Measurements from ENCODE around the gene PIP5KL1. TPM values are rescaled to one million over a fixed set of nuclear protein-coding genes. Genes with fewer than 3 reads are reported as not detected.

PIP5KL1 gene
- total RNA-seq, 2 experiments from 2014 or later = 1.8 to 2.6 TPM

DNA sequence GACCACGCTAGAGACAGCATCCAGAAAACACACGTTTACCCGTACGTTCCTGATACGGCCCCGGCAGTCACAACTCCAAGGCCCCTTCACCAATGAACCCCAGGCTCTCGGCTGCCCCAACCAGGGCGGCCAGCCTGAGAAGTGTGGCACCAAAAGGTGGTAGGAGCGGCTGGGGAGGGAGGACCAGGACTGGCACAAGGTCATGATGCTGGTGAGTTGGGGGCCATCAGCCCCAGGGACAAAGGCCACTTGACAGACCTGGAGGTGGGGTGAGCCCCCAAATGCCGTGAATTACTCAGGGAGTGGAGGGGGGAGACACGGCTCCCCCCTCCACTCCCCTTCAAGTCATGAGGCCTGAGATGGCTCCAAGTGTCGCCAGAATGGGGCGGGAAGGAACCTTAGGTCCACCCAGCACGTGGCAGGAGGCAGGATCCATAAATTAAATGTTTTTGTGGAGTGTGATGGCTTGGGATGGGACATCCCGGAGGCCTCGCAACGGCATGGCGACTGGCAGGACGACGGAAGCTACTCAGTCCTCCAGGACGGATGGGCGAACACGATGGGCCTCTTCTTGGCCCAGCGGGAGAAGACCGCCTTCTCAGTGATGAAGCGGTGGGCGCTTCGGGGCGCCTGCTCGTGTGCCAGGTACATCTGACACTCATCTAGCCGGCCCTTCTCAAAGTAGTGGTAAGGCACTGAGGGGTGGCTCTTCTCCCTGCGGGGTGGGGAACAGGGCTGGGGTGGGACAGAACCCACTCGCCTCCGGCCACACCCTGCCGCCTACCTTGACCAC lies 22.5 kb downstream of the PIP5KL1 start:
- ATAC-seq (no peak), DNase-seq (no peak)
- Mint-ChIP-seq H3K27me3 (no peaks in the 10 kb centered on the region), H3K4me3 (no peak overlapping the region), H3K9me3 (ENCODE audit: low read depth) (no peaks in the 10 kb centered on the region), H3K36me3 (peaks cover 41% of the 10 kb centered on the region), H3K4me1 (peaks cover 73% of the 10 kb centered on the region), H3K27ac (peak overlapping the region; percentile 77)
- CTCF ChIA-PET = interaction anchor here (6.7 kb wide), 1 partner anchor 13 kb away, joined by 34 read pairs; no protein-coding TSS in a partner anchor

DNA sequence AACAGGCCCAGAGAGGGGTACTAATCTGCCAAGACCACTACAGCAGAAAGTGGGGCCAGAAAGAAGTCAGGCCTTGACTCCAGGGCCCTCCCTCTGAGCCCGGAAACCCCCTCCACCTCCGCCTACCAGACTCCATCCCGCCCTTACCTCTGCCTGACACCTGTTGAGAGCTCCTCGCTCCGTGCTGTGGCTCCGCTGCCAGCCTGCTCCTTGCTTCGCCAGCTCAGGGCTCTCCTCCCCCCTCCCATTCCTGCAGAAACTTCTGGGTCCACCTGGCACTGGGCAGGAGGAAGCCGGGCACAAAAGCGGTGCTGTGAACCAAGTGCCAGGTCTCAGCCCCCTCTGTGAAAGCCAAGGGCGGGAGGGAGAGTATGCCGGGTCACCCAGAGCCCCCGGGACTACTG lies 24.8 kb downstream of the PIP5KL1 start:
- no peaks in the 10 kb centered on the region for H3K9me3 Mint-ChIP-seq (ENCODE audit: low read depth)
- H3K4me3 Mint-ChIP-seq = peak overlapping the region; percentile 83
- no peaks in the 10 kb centered on the region for H3K27me3 Mint-ChIP-seq
- CTCF ChIA-PET = interaction anchor here (0.6 to 6.7 kb wide), 11 partner anchors 10 to 171 kb away, joined by 3 to 34 read pairs (median 4); partner anchors contain the start of genes CDK9 and TOR2A
- ATAC-seq (peak; percentile 42), DNase-seq (peak; percentile 81)
- H3K27ac Mint-ChIP-seq = peak overlapping the region; percentile 100
- peaks cover 60% of the 10 kb centered on the region for H3K4me1 Mint-ChIP-seq
- H3K36me3 Mint-ChIP-seq = peaks cover 25% of the 10 kb centered on the region

DNA sequence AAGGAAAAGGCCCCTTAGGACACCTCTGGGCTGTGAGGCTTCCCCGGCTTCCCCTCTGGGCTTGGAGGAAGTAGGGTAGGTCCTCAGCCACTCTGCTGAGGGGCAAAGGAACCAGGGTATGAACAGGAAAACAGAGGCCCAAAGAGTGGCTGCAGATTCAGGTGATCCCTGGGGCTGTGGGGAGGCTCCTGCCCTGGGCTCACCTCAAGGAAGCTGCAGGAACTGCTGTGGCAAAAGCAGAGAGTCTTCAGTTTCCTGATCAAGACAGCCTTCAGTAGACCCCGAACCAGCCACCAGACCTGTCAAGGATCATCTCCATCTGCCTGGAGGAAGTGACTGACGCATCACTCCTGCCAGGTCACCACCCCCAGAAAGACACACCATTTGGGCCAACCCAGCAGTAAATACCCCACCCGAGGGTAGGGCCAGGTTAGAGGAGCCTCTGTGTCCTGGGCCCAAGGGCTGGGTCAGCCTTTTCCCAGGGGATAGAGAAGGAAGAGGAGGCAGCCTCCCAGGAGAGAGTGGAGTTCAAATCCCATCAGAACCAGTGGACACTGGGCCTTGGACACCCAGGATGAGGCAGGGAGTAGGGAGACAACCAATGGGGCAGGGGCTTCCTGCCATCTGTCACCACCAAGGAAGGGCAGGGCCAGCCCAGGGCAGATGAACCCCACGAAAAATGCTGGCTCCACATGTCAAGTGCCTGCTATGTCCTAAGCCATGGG lies 25.4 kb downstream of the PIP5KL1 start:
- H3K36me3 Mint-ChIP-seq = peaks cover 23% of the 10 kb centered on the region
- CTCF ChIA-PET = interaction anchor here (0.6 to 6.7 kb wide), 15 partner anchors 8 to 170 kb away, joined by 3 to 34 read pairs (median 4); partner anchors contain the start of genes CDK9 and TOR2A
- H3K9me3 Mint-ChIP-seq (ENCODE audit: low read depth) = no peaks in the 10 kb centered on the region
- peak overlapping the region; percentile 83 for H3K4me3 Mint-ChIP-seq
- peaks cover 54% of the 10 kb centered on the region for H3K4me1 Mint-ChIP-seq
- peak overlapping the region; percentile 100 for H3K27ac Mint-ChIP-seq
- no peaks in the 10 kb centered on the region for H3K27me3 Mint-ChIP-seq
- ATAC-seq (peak; percentile 55), DNase-seq (peak; percentile 86)

GRCh38 chr9:127904561-127905003 lies 26.0 kb downstream of the PIP5KL1 start:
- H3K4me3 Mint-ChIP-seq = peak overlapping the region; percentile 83
- peaks cover 22% of the 10 kb centered on the region for H3K36me3 Mint-ChIP-seq
- CTCF ChIA-PET = interaction anchor here (0.9 to 6.7 kb wide), 11 partner anchors 8 to 172 kb away, joined by 3 to 34 read pairs (median 4); partner anchors contain the start of genes FPGS and TOR2A
- H3K4me1 Mint-ChIP-seq = peaks cover 55% of the 10 kb centered on the region
- ATAC-seq (peak; percentile 10), DNase-seq (no peak)
- H3K27ac Mint-ChIP-seq = peak overlapping the region; percentile 100
- no peaks in the 10 kb centered on the region for H3K27me3 Mint-ChIP-seq
- H3K9me3 Mint-ChIP-seq (ENCODE audit: low read depth) = no peaks in the 10 kb centered on the region

DNA sequence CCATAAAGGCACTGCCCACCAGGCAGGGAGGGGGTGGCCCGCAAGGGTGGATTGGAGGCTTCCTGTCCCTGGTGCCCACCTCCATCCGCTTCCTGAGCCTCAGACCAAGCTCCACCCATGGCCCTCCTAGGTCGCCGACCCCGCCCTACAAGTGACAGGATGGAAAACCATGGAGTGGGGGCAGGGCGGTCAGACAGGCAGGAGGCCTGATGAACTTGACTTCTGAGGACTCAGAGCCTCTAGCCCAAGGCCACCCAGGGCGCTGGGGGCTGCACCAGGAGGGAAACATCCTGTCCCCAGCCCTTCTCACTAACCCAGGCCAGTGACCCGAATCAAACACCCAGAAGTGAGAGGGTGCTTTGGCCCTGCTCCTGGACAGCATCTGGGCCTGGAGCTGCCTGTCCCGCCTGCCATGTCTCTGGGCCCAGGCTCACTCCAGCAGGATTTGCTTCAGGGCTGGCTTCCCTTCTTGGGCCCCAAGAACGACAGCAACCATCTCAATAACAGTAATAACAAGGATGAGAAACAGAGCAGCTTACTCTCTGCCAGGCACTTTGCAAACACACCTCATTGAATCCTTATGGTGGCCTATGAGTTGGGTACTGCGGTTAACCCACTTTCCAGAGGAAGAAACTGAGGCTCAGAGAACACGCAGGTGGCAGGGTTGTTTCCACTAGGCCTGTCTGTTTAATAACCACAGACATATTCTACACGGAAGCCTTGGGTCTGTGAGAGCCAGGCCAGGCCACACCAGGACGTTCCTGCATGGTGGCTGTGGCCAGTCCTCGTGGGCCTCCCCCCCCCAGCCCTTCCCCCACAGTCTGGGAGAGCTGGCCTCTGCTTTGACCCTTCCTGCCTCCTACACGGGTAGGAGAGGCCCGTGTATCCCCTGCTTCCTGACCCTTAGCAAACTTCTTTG lies 26.8 kb downstream of the PIP5KL1 start:
- Mint-ChIP-seq H3K9me3 (ENCODE audit: low read depth) (no peaks in the 10 kb centered on the region), H3K27ac (peak overlapping the region; percentile 100), H3K36me3 (peaks cover 20% of the 10 kb centered on the region), H3K27me3 (no peaks in the 10 kb centered on the region), H3K4me1 (peaks cover 54% of the 10 kb centered on the region), H3K4me3 (peak overlapping the region; percentile 83)
- DNase-seq (peak; percentile 97), ATAC-seq (peak; percentile 48)
- CTCF ChIA-PET = interaction anchor here (0.9 to 6.7 kb wide), 10 partner anchors 9 to 171 kb away, joined by 4 to 34 read pairs (median 6); partner anchors contain the start of genes FPGS, ST6GALNAC4 and TOR2A

- peaks cover 35% of the 10 kb centered on the region for H3K36me3 Mint-ChIP-seq
- no peaks in the 10 kb centered on the region for H3K9me3 Mint-ChIP-seq (ENCODE audit: low read depth)
- H3K27ac Mint-ChIP-seq = peak within 1 kb of the TSS; percentile 78
- DNase-seq (peak; percentile 79), ATAC-seq (peak; percentile 80)
- peaks cover 40% of the 10 kb centered on the region for H3K4me1 Mint-ChIP-seq
- CTCF ChIA-PET = interaction anchor here (0.6 to 2.1 kb wide), 12 partner anchors 8 to 142 kb away, joined by 3 to 7 read pairs (median 4); partner anchors contain the start of gene ST6GALNAC4
- no peaks in the 10 kb centered on the region for H3K27me3 Mint-ChIP-seq
- H3K4me3 Mint-ChIP-seq = peak within 1 kb of the TSS; percentile 80
Measured at GRCh38 chr9:127899128-127899943, 31.2 kb downstream of the PIP5KL1 start, which contains the start of gene ST6GALNAC6. ST6GALNAC6 (minus strand) TSS chr9:127899603; CDS start chr9:127897981, 1,622 bp downstream.

DNA sequence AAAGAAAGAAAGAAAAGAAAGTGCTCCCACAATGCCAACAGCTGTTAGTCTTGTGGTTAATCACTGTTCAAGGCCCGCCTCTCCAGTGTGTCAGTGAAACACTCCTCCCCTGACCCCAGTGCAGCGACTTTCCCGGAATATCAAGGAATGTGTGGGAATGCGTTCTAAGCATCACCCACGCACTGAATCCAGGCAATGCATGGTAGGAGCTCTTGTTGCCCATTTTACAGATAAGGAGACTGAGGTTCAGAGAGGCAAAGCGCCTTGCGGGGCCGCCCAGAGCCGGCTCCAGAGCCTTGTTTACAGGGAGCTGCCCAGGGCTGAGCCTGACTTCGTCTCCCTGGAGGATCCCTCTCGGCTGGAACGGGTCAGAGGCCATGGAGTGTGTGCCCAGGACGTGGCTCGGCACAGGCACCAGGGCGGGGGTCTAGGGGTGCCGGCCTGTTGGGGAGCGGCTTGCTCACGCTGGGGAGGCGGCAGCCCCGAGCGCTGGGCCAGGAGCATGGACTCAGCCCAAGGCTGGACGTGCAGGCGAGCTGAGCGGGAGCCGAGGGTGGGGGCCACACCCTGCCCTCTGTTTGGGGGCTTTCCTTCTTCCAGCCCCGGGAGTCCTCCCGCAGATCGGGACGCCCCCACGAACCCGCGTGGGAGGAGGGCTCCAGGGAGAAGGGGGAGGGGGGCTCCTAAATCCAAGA lies 32.0 kb downstream of the PIP5KL1 start:
- Mint-ChIP-seq H3K27ac (peak overlapping the region; percentile 75), H3K4me3 (peak overlapping the region; percentile 76), H3K36me3 (peaks cover 38% of the 10 kb centered on the region)

DNA sequence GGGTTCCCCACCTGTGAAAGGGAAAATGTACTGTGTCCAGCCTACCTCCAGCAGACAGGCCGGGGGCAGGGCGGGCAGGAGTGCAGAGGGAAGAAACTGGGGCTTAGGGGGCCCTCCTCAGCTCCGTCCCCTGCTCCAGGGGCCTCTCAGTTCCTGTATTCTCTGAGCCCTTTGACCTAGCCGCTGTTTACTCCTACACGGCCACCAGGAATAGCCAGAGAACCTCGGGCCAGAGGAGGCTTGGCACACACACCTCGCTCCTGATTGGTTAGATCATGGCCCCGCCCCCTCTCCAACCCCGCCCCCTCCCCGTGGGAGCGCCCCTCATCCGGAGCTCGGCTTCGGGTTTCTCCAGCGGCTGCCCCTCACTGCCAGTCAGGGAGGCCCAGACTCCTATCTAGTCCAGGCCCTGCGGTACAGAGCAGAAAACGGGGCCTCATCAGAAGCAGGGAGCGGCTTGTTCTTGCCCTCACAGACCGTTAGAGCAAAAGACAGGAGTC lies 33.3 kb downstream of the PIP5KL1 start:
- ATAC-seq (no peak), DNase-seq (no peak)
- Mint-ChIP-seq H3K4me3 (no peak overlapping the region), H3K36me3 (peaks cover 50% of the 10 kb centered on the region), H3K4me1 (peaks cover 34% of the 10 kb centered on the region), H3K9me3 (ENCODE audit: low read depth) (peaks cover 3% of the 10 kb centered on the region), H3K27me3 (no peaks in the 10 kb centered on the region), H3K27ac (no peak overlapping the region)
- CTCF ChIA-PET = interaction anchor here (0.6 to 1.3 kb wide), 4 partner anchors 22 to 162 kb away, joined by 3 to 7 read pairs (median 3); partner anchors contain the start of gene TOR2A

More for the DNA sequence above, 32.0 kb downstream of the PIP5KL1 start:
- H3K27me3 Mint-ChIP-seq = no peaks in the 10 kb centered on the region
- H3K4me1 Mint-ChIP-seq = peaks cover 34% of the 10 kb centered on the region
- peaks cover under 1% of the 10 kb centered on the region for H3K9me3 Mint-ChIP-seq (ENCODE audit: low read depth)
- DNase-seq (no peak), ATAC-seq (peak; percentile 2)
- CTCF ChIA-PET = interaction anchor here (0.7 to 2.1 kb wide), 8 partner anchors 8 to 142 kb away, joined by 3 to 7 read pairs (median 4); partner anchors contain the start of gene ST6GALNAC4

DNA sequence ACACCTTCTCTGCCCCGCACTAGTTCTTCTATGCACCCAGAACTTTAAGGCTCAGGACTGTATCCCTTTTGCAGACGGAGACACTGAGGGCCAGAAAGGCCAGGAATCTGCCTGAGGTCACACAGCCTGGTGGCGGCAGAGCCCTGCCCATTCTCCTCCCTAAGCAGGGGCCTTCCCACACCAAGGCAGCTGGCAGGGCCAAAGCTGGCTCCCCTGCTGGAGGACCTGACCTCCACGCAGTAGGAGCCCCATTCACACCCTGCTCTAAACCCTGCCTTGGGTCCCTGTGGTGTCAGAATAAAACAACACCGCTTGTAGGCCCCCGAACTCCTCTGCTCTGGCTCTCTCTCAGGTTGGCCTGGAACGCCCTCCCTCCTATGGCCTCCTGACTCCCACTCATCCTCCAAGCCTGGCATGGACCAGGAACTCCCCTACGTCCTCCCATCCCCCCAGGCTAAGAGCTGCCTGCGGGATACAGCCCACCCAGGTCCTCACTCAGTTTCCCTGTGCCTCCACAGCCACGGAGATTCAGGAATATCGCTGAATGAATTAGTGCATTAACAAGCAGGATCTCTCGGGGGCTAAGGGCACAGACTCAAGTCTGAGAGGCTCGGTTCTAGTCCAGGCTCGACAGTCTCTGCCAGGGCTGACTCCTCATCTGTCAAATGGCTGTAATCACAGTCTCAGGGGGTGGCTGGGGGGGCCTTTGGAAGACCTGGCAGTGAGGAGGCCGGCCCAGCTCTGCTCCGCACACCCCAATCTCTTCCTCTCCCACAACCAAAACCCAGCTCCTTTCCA lies 34.0 kb downstream of the PIP5KL1 start:
- ATAC-seq = no peak
- Mint-ChIP-seq H3K4me3 (no peak overlapping the region), H3K4me1 (peaks cover 32% of the 10 kb centered on the region), H3K27me3 (no peaks in the 10 kb centered on the region), H3K27ac (no peak overlapping the region), H3K36me3 (peaks cover 54% of the 10 kb centered on the region), H3K9me3 (ENCODE audit: low read depth) (peaks cover 3% of the 10 kb centered on the region)
- CTCF ChIA-PET = interaction anchor here (0.8 to 1.3 kb wide), 3 partner anchors 23 to 162 kb away, joined by 3 to 7 read pairs (median 3); partner anchors contain the start of gene TOR2A
- DNase-seq = no peak

GRCh38 chr9:127895811-127896210 lies 34.8 kb downstream of the PIP5KL1 start:
- ATAC-seq (no peak), DNase-seq (no peak)
- Mint-ChIP-seq H3K4me1 (peaks cover 29% of the 10 kb centered on the region), H3K4me3 (no peak overlapping the region), H3K27me3 (no peaks in the 10 kb centered on the region), H3K9me3 (ENCODE audit: low read depth) (peaks cover 3% of the 10 kb centered on the region), H3K36me3 (peaks cover 58% of the 10 kb centered on the region), H3K27ac (no peak overlapping the region)
- CTCF ChIA-PET = interaction anchor here (1.0 to 1.5 kb wide), 2 partner anchors 26 to 110 kb away, joined by 3 to 5 read pairs; partner anchors contain the start of gene CDK9

Measured in activated CD8-positive, alpha-beta memory T cell treated with anti-CD3 and anti-CD28 coated beads, Interleukin-2, amount 10 ng/mL, durations not matched to agents 7 days and 5 days (primary cell).